GM12891 (cell line): ENCODE data around the gene LRRN1.

Experiments
- DNase-seq: peaks from one replicate; pipeline ENCODE4 v3.0.0; 2011; ENCODE audit warnings: low spot score; ENCODE audit not compliant: insufficient read length
- FAIRE-seq: peaks from 2 replicates; lab custom pipeline; 2011; peaks lifted over from hg19 to GRCh38; lab: Jason Lieb, UNC
- PAX5 ChIP-seq: IDR thresholded peaks from 2 replicates; pipeline ENCODE4 v1.6.1; 2011; ENCODE audit warnings: low read length, moderate library complexity, mild to moderate bottlenecking; ENCODE audit not compliant: insufficient read depth, severe bottlenecking
- POLR2A ChIP-seq: IDR thresholded peaks from 2 replicates; pipeline ENCODE4 v1.6.1; 2011; ENCODE audit warnings: low read depth, low read length, control low read depth
- POLR2AphosphoS5 ChIP-seq: IDR thresholded peaks from 2 replicates; pipeline ENCODE4 v1.6.1; 2011; ENCODE audit warnings: low read depth, low read length, control low read depth
- POU2F2 ChIP-seq: IDR thresholded peaks from 2 replicates; pipeline ENCODE4 v1.6.1; 2011; ENCODE audit warnings: low read depth, mild to moderate bottlenecking, control low read depth, low read length, moderate library complexity
- SPI1 ChIP-seq: IDR thresholded peaks from 2 replicates; pipeline ENCODE4 v1.6.1; 2011; ENCODE audit warnings: low read depth, low read length, control low read depth
- TAF1 ChIP-seq: IDR thresholded peaks from 2 replicates; pipeline ENCODE4 v1.6.1; 2011; ENCODE audit warnings: low read depth, low read length, control low read depth

Gene LRRN1

DNA sequence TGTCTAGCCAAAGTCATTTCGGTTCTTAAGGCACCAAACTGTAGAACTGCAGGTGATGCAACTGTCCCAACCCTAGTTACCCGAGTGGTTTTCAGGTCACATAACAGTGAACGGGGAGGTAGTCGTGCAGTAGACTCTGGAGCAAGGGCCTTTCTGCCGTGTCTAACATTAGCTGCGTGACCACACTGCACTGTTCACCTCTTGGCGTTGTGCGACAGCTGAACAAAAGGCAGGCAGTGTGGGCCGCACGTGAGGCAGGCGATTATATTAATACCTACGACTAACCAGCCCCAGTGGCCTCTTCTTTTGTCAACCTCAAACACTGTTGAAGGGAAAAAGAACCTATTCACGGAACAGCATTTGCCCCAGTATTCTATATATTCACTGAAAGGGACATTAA is 2.8 kb downstream of the LRRN1 start:
- TF ChIP-seq PAX5 (no peak), TAF1 (no peak), SPI1 (no peak), POU2F2 (no peak), POLR2A (no peak), POLR2AphosphoS5 (no peak)
- FAIRE-seq (no peak), DNase-seq (no peak)

DNA sequence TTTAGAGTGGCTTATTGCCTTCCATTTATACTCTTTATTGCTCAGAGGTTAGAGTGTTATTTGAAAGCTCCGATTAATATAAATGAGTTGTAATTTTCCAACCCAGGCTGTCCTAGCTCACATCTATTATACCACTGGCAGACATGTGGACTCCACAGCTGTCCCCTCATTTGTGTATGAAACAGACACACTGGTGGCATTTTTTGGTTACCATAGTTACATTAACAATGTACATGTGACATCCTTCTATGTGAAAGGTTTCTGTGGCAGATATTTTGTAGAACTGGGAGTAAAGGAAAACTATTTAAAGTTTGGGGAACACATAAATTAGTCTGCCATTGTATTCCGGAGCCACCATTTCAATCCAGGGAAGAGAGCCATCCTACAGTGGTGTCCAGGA is 5.3 kb downstream of the LRRN1 start:
- TF ChIP-seq PAX5: no peak
- TF ChIP-seq POLR2A: no peak
- TF ChIP-seq POLR2AphosphoS5: no peak
- TF ChIP-seq TAF1: no peak
- no peak for TF ChIP-seq SPI1
- no peak for TF ChIP-seq POU2F2

DNA sequence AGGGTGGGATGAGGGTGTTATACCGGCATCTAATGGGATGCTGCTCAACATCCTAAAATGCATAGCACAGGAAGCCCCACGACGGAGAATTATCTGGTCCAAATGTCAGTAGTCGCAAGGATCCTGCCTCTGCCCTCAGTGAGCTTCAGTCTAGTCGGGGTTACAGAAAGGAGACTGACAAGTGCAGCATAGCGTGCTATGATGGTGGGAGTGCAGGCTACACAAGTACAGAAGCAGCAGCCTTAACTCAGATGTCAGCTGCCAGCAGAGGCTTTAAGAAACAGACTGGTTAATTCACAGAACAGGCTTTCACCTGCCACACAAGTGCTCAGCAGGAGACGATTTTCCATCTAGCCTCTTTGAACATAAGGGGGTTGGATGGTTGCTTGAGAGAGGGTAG is 6.9 kb downstream of the LRRN1 start:
- DNase-seq (no peak), FAIRE-seq (no peak)
- no peak for TF ChIP-seq POLR2AphosphoS5
- TF ChIP-seq POLR2A: no peak
- TF ChIP-seq POU2F2: no peak
- no peak for TF ChIP-seq TAF1
- TF ChIP-seq PAX5: no peak
- TF ChIP-seq SPI1: no peak

More for the DNA sequence above, 5.3 kb downstream of the LRRN1 start:
- FAIRE-seq (no peak), DNase-seq (no peak)

DNA sequence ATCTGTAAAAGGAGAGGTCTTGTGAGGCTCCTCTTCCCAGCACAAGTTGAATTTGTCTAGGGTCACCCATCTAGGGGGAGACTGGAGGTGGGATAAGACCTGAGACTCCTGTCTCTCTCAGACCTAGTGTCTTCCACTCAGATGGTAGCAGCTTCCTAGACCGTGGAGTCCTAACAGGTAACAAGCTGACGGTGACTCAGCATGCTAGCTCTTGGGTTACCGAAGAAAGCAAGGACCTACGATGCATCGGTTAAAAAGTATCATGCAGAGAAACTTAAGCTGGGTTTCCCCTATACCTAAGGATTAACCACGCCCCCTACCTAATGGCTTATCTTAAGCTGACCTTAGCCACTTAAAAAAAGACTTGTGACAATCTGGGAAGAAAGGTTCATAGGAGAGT is 7.6 kb downstream of the LRRN1 start:
- TF ChIP-seq POU2F2: no peak
- no peak for FAIRE-seq
- DNase-seq: no peak

DNA sequence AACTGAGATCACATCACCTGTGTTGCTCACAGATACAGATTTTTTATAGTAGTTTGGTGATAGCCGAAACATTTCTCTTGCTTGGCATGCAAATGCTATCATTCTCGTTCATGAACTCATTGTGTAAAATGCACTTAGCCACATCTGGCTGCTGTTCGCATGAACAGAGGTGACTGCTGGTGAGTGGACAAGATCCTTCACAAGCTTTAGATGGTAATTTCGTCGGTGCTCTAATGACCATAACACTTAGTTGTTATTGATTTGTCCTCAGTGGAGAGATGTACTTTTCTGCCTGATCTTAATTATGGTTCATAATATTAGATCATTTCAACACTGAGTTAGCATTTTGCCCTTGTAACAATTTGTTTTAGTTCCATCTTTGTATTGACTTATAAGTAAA is 13.8 kb downstream of the LRRN1 start:
- TF ChIP-seq POLR2A (no peak), POLR2AphosphoS5 (no peak), SPI1 (no peak), TAF1 (no peak), POU2F2 (no peak), PAX5 (no peak)
- FAIRE-seq: no peak

DNA sequence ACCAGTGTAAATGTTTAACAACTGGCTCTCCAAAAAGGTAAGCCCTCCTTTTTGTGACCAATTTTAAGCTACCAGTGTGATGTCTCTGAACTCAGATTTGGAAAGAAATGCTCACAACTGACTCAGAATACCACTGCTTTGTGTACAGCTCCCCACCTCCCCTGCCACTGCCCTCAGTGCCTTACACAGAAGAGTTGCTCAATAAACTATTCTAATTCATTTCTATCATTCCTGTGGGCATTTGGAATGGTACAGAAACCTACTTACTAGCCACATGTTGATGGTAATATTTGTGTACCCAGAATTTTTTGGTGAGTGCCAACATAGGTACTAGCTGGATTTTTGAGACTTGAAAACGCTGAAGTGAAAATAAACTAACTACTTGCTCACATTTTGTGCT is 16.0 kb downstream of the LRRN1 start:
- DNase-seq (no peak), FAIRE-seq (no peak)
- no peak for TF ChIP-seq SPI1
- no peak for TF ChIP-seq POLR2AphosphoS5
- TF ChIP-seq TAF1: no peak
- TF ChIP-seq POLR2A: no peak
- no peak for TF ChIP-seq PAX5
- TF ChIP-seq POU2F2: no peak

More for the DNA sequence above, 13.8 kb downstream of the LRRN1 start:
- DNase-seq: no peak

DNA sequence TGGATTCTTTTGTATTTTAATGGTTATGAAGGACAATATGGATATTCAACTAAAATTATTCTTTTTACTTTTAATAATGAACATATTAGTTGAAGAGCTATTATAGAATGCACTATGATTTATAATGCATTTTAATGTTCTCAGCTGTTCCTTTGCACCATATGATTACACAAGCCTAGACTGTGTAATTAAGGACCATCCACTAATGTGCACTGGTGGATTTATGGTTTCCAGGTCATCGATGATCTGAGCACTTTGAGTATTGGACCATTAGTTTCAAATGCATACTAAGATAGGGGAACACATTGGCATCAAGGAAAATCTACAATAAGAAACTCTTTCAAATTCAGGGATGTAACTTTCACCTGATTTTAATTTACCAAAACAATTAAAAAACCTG is 16.8 kb downstream of the LRRN1 start:
- FAIRE-seq (no peak), DNase-seq (no peak)
- TF ChIP-seq POLR2AphosphoS5 (no peak), POLR2A (no peak), TAF1 (no peak), SPI1 (no peak), POU2F2 (no peak), PAX5 (no peak)

DNA sequence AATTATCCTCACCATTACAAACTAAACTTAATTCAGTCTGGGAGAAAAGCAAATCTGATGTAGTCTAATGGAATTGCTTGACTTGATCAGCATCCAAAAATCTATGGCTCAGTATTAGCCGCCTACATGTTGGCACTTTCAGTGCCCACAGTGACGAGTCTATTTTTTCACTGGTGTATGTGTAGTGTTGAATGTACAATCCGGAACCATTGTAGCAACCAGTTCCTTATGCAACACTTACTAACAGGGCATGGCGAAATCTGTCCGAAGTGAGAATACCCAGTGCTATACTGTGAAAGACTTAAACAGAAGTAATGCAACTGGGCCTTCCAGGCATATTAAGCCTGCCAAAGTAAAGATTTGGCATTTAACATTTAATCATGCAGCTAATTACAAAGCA is 18.6 kb downstream of the LRRN1 start:
- no peak for DNase-seq
- no peak for FAIRE-seq
- TF ChIP-seq TAF1 (no peak), POLR2AphosphoS5 (no peak), POLR2A (no peak), PAX5 (no peak), POU2F2 (no peak), SPI1 (no peak)

DNA sequence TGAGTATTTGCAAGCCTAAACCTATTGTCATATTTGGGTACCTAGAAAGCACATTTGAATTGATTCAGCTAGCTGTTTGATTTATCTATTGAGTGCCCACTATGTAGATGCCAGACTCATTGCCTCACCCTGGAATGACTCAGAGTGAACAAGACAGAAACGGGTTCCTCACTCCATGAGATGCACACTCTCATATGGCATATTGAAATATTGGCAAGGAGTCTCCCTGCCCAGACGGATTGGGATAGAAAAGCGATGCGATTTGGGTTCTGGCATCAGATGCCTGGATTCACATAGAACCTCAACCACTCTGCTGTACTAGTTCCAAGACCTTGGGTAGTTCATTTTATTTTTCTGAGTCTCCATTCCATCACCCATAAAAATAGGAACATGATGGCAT is 22.5 kb downstream of the LRRN1 start:
- TF ChIP-seq POU2F2 (no peak), PAX5 (no peak), POLR2A (no peak), POLR2AphosphoS5 (no peak), TAF1 (no peak), SPI1 (no peak)
- no peak for DNase-seq
- no peak for FAIRE-seq

DNA sequence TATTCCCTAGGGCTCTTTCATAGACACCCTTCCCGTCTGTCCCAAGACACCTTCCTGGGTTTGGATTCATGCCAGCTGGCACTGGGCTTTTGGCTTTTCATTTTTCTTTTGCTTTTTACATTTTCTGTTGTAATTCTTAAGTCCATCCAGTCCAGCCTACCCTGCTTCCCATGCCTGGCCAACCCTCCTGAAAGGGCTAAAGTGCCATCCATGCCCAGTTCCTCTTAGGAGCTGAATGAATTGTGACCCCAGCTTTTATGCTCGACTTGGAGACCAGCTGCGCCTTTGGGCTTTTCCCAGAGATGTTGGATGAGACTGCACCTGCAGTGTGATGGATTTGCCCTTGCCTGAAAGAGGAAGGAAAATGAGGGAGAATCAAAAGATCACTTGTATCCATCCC is 25.8 kb downstream of the LRRN1 start:
- FAIRE-seq (no peak), DNase-seq (no peak)
- no peak for TF ChIP-seq SPI1
- no peak for TF ChIP-seq TAF1
- TF ChIP-seq PAX5: no peak
- TF ChIP-seq POU2F2: no peak
- TF ChIP-seq POLR2A: no peak
- no peak for TF ChIP-seq POLR2AphosphoS5

DNA sequence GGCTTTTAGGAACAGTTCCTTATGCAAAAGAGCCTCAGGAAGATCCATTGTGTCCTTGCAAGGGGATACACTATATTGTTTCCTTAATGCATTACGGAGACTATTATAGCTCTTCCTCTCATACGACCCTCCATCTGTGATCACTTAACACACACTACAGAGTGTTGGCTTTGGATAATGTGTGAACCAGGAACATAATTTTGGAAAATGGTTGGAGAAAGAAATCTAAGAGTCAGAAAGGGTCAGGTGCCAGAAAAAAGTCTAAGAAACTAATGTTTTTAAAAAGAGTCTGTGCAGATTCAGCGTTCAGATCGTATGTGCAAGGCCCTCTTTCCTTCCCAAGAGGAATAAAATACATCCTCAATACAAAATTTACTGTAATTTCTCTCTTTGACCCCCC is 27.3 kb downstream of the LRRN1 start:
- FAIRE-seq (no peak), DNase-seq (no peak)
- TF ChIP-seq SPI1: no peak
- TF ChIP-seq POLR2AphosphoS5: no peak
- no peak for TF ChIP-seq POLR2A
- TF ChIP-seq TAF1: no peak
- TF ChIP-seq PAX5: no peak
- no peak for TF ChIP-seq POU2F2
